Measurements from ENCODE around the gene METTL23. TPM values are rescaled to one million over a fixed set of nuclear protein-coding genes. Genes with fewer than 3 reads are reported as not detected.
"Not testable (repeated sequence)": the region's sequence is repeated elsewhere in the genome, so short reads cannot be mapped to it uniquely, and the experiment has no call there.

The METTL23 gene
- total RNA-seq, 1 experiment from 2014 or later: 57.8 TPM

DNA sequence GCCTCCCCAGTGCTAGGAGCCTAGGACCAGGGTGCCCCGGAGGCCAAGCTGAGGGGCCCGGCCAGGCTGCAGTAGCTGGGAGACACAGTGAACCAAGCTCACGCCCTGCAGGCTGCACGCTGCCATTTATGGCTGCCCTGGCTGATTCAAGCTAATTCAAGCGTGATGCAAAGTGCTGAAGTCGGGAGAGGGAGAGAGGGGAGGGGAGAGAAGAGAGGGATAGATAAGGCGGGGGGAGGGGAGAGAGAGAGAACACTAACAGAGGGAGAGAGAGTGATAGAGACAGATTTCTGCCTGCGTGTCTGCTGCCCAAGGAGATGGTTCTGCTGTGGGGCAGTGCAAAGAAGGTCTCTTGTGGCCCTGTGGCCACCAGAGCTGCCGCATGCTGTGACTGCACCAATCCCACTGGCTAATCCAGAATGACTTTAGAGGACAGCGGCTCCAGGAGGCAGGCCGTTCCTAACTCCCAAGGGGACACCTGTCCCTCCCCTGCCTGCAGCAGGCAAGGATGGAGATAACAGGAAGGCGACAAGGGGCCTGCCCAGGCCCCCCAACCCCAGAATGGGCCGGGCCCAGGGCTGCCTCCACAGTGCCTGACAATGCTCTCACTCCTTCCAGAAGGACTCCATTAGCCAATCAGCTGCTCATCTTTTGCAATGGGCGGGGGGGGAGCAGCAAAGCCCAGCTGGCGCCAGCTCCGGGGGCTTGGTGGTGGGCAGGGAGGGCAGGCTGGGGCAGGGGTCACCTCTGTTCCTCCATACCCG lies 28.8 kb upstream of the METTL23 start (continued):
- TF ChIP-seq, protein P1, sequence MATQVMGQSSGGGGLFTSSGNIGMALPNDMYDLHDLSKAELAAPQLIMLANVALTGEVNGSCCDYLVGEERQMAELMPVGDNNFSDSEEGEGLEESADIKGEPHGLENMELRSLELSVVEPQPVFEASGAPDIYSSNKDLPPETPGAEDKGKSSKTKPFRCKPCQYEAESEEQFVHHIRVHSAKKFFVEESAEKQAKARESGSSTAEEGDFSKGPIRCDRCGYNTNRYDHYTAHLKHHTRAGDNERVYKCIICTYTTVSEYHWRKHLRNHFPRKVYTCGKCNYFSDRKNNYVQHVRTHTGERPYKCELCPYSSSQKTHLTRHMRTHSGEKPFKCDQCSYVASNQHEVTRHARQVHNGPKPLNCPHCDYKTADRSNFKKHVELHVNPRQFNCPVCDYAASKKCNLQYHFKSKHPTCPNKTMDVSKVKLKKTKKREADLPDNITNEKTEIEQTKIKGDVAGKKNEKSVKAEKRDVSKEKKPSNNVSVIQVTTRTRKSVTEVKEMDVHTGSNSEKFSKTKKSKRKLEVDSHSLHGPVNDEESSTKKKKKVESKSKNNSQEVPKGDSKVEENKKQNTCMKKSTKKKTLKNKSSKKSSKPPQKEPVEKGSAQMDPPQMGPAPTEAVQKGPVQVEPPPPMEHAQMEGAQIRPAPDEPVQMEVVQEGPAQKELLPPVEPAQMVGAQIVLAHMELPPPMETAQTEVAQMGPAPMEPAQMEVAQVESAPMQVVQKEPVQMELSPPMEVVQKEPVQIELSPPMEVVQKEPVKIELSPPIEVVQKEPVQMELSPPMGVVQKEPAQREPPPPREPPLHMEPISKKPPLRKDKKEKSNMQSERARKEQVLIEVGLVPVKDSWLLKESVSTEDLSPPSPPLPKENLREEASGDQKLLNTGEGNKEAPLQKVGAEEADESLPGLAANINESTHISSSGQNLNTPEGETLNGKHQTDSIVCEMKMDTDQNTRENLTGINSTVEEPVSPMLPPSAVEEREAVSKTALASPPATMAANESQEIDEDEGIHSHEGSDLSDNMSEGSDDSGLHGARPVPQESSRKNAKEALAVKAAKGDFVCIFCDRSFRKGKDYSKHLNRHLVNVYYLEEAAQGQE (IDR thresholded peaks at IDR 0.05; ENCODE audit: low read depth): no peak

DNA sequence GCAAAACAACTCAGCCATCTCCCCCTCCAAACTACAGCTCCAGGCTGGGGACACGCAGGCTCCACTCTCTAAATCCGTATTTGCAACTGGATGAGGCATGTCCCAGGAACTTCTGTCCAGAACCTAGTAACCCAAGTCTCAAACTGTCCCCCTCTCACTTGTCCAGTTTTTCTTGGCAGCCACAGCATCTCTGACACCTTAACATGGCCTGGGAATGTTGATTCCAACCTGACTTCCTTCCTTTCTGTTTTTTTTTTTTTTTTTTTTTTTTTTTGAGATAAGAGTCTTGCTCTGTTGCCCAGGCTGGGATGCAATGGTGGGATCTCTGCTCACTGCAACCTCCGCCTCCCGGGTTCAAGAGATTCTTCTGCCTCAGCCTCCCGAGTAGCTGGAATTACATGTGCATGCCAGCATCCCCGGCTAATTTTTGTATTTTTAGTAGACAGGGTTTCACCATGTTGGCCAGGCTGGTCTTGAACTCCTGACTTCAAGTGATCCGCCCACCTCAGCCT lies 28.1 kb upstream of the METTL23 start:
- Histone ChIP-seq H3K4me1 (ENCODE audit: control insufficient read depth in 1 of 2, insufficient read depth in 2 of 2, low read length in 2 of 2) (peaks cover 0 to 12% of the 10 kb centered on the region in 2 experiments; a peak in 2 of 4 replicates), H3K4me2 (ENCODE audit: low read length) (peak overlapping the region; percentile 22; the same call in 1 of the 2 replicates)
- DNase-seq (ENCODE audit: low read depth, low spot score); H3K27ac ChIP-seq (ENCODE audit: low read depth, low read length); H3K9ac ChIP-seq (ENCODE audit: low read length); BruUV-seq (replicated peaks); H3K9me2 ChIP-seq (ENCODE audit: insufficient read depth); RAD21 ChIA-PET (ENCODE audit: low non-redundant PET in 1 of 2, low total read pairs in 2 of 2, uncharacterized antibody in 2 of 2, unreplicated experiment in 2 of 2); H3K79me2 ChIP-seq (ENCODE audit: insufficient read depth, low read length); ATAC-seq; intact Hi-C loops (cut with micrococcal nuclease); CTCF ChIA-PET; H3K9me3 ChIP-seq (ENCODE audit: control insufficient read depth in 1 of 2, insufficient read depth in 1 of 2, low read depth in 1 of 2, low read length in 2 of 2); H4K20me1 ChIP-seq (ENCODE audit: insufficient read depth); H3K27me3 ChIP-seq (ENCODE audit: insufficient read depth, low read length); H3K4me3 ChIP-seq (replicated peaks in 1 of 2; ENCODE audit: low read depth in 1 of 2, low read length in 2 of 2); H3K36me3 ChIP-seq (ENCODE audit: control insufficient read depth in 1 of 2, insufficient read depth in 2 of 2, low read length in 2 of 2); H2AFZ ChIP-seq (ENCODE audit: low read depth, low read length, poor library complexity, severe bottlenecking): not testable (repeated sequence)
- POLR2A ChIA-PET: interaction anchor here (1.6 kb wide), 1 partner anchor 27 kb away, joined by 5 read pairs; no protein-coding TSS in a partner anchor

DNA sequence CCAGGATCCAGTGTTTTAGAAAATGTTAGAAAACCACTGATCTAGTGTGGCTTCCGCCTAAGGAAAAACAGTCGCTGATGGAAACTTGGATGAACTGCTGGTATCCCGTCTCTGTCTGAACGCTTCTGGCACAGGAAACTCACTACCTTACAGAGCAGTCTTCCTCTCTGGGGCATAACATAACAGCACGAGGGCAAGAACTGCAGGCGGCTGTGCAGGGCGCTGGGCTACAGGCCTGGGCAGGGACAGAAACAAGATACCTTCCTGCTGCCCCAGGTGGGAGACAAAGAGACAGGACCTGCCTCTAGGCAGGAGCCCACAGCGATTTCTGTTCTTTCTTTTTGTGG lies 26.4 kb upstream of the METTL23 start:
- BruUV-seq (replicated peaks): no TSS peak
- H3K4me2 ChIP-seq (ENCODE audit: low read length): no peak overlapping the region
- no peak for ATAC-seq
- no peak for TF ChIP-seq EZH2 (IDR thresholded peaks at IDR 0.05)
- TF ChIP-seq, protein P2, sequence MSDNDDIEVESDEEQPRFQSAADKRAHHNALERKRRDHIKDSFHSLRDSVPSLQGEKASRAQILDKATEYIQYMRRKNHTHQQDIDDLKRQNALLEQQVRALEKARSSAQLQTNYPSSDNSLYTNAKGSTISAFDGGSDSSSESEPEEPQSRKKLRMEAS (IDR thresholded peaks at IDR 0.05): no peak
- no peak for TF ChIP-seq SP1 (IDR thresholded peaks at IDR 0.05; ENCODE audit: low read depth)
- no peak for TF ChIP-seq RAD21 (IDR thresholded peaks at IDR 0.05; ENCODE audit: low read depth)
- TF ChIP-seq SIN3A (IDR thresholded peaks at IDR 0.05; ENCODE audit: low read depth): no peak
- TF ChIP-seq, protein P3, sequence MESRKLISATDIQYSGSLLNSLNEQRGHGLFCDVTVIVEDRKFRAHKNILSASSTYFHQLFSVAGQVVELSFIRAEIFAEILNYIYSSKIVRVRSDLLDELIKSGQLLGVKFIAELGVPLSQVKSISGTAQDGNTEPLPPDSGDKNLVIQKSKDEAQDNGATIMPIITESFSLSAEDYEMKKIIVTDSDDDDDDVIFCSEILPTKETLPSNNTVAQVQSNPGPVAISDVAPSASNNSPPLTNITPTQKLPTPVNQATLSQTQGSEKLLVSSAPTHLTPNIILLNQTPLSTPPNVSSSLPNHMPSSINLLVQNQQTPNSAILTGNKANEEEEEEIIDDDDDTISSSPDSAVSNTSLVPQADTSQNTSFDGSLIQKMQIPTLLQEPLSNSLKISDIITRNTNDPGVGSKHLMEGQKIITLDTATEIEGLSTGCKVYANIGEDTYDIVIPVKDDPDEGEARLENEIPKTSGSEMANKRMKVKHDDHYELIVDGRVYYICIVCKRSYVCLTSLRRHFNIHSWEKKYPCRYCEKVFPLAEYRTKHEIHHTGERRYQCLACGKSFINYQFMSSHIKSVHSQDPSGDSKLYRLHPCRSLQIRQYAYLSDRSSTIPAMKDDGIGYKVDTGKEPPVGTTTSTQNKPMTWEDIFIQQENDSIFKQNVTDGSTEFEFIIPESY (IDR thresholded peaks at IDR 0.05; ENCODE audit: extremely low read depth, insufficient replicate concordance, low read length): no peak
- no peak for TF ChIP-seq ZFX (IDR thresholded peaks at IDR 0.05)
- no peak for TF ChIP-seq SRF (IDR thresholded peaks at IDR 0.05; ENCODE audit: low read depth)
- TF ChIP-seq TCF7L2 (IDR thresholded peaks at IDR 0.05; ENCODE audit: borderline replicate concordance, extremely low read depth, insufficient read depth, insufficient read length): no peak
- TF ChIP-seq EZH2phosphoT487 (IDR thresholded peaks at IDR 0.05; ENCODE audit: borderline replicate concordance): no peak
- TF ChIP-seq ZNF274 (IDR thresholded peaks at IDR 0.05; ENCODE audit: low read depth, low read length): no peak

More for the DNA sequence above, 26.4 kb upstream of the METTL23 start:
- no peak for DNase-seq (ENCODE audit: low read depth, low spot score)
- H2AFZ ChIP-seq (ENCODE audit: low read depth, low read length, poor library complexity, severe bottlenecking): no peak overlapping the region
- RAD21 ChIA-PET (ENCODE audit: low non-redundant PET in 1 of 2, low total read pairs in 2 of 2, uncharacterized antibody in 2 of 2, unreplicated experiment in 2 of 2): no interaction called here
- CTCF ChIA-PET: no interaction called here
- no peaks in the 10 kb centered on the region for H3K9me3 ChIP-seq (ENCODE audit: control insufficient read depth in 1 of 2, insufficient read depth in 1 of 2, low read depth in 1 of 2, low read length in 2 of 2)
- POLR2A ChIA-PET: no interaction called here
- H3K79me2 ChIP-seq (ENCODE audit: insufficient read depth, low read length): peaks cover 9% of the 10 kb centered on the region
- intact Hi-C loops (cut with micrococcal nuclease): no loop called here
- no peak overlapping the region for H3K4me3 ChIP-seq (replicated peaks in 1 of 2; ENCODE audit: low read depth in 1 of 2, low read length in 2 of 2)
- H3K9me2 ChIP-seq (ENCODE audit: insufficient read depth): no peaks in the 10 kb centered on the region
- H3K27ac ChIP-seq (ENCODE audit: low read depth, low read length): no peak overlapping the region
- no peaks in the 10 kb centered on the region for H4K20me1 ChIP-seq (ENCODE audit: insufficient read depth)
- no peaks in the 10 kb centered on the region for H3K27me3 ChIP-seq (ENCODE audit: insufficient read depth, low read length)
- H3K4me1 ChIP-seq (ENCODE audit: control insufficient read depth in 1 of 2, insufficient read depth in 2 of 2, low read length in 2 of 2): peaks cover 0 to 12% of the 10 kb centered on the region in 2 experiments; a peak in 2 of 4 replicates
- no peaks in the 10 kb centered on the region for H3K36me3 ChIP-seq (ENCODE audit: control insufficient read depth in 1 of 2, insufficient read depth in 2 of 2, low read length in 2 of 2)
- H3K9ac ChIP-seq (ENCODE audit: low read length): no peak overlapping the region

Data from HCT116 (cell line).